SJSA1 (cell line): Measurements from ENCODE around the gene RAD9B. TPM values are rescaled to one million over a fixed set of nuclear protein-coding genes. Genes with fewer than 3 reads are reported as not detected.
"Not testable (repeated sequence)": the region's sequence is repeated elsewhere in the genome, so short reads cannot be mapped to it uniquely, and the experiment has no call there.

Source experiments
- DNase-seq, 2 experiments: peaks; one replicate each; pipeline ENCODE4 v3.0.0-alpha.2; 2015 to 2020; ENCODE audit warnings: low spot score in 2 of 2, low read depth in 1 of 2
- H3K27ac ChIP-seq: fragments of 250-450 bp; sonication (Bioruptor Pico); 2 replicates; pipeline ENCODE4 v1.5.1; 2020; ENCODE audit warnings: mild to moderate bottlenecking, moderate library complexity
- H3K27me3 ChIP-seq: fragments of 250-450 bp; sonication (Bioruptor Pico); replicated peaks from 2 replicates; pipeline ENCODE4 v1.5.1; 2020; ENCODE audit warnings: mild to moderate bottlenecking, moderate library complexity
- H3K36me3 ChIP-seq: fragments of 250-450 bp; sonication (Bioruptor Pico); 2 replicates; pipeline ENCODE4 v1.5.1; 2020; ENCODE audit warnings: mild to moderate bottlenecking
- H3K4me1 ChIP-seq: fragments of 250-450 bp; sonication (Bioruptor Pico); replicated peaks from 2 replicates; pipeline ENCODE4 v1.6.1; 2021; ENCODE audit warnings: mild to moderate bottlenecking
- H3K4me3 ChIP-seq: fragments of 250-450 bp; sonication (Bioruptor Pico); 2 replicates; pipeline ENCODE4 v1.5.1; 2020; ENCODE audit warnings: mild to moderate bottlenecking
- H3K9me3 ChIP-seq: fragments of 250-450 bp; sonication (Bioruptor Pico); replicated peaks from 2 replicates; pipeline ENCODE4 v1.5.1; 2020; ENCODE audit warnings: mild to moderate bottlenecking
- total RNA-seq: library from RNA; depleted of rRNA; stranded (reverse); fragments of >200 nt; shearing (Covaris generic); gene quantifications from 2 replicates; pipeline ENCODE4 v1.2.3, GENCODE V29; 2014

RAD9B gene
- total RNA-seq, 1 experiment from 2014 or later = 1.2 TPM

GRCh38 chr12:110503432-110503831 is 1.3 kb downstream of the RAD9B start:
- Histone ChIP-seq H3K36me3 (peaks cover 17% of the 10 kb centered on the region), H3K9me3 (no peaks in the 10 kb centered on the region), H3K4me1 (peaks cover 18% of the 10 kb centered on the region), H3K27ac (no peak overlapping the region), H3K4me3 (no peak overlapping the region), H3K27me3 (no peaks in the 10 kb centered on the region)
- no peak for DNase-seq

- Histone ChIP-seq H3K9me3 (no peaks in the 10 kb centered on the region), H3K27ac (no peak overlapping the region), H3K4me1 (peaks cover 11% of the 10 kb centered on the region), H3K4me3 (no peak overlapping the region), H3K36me3 (peaks cover 5% of the 10 kb centered on the region), H3K27me3 (no peaks in the 10 kb centered on the region)
- DNase-seq = no peak
These were observed 3.2 kb downstream of the RAD9B start for GRCh38 chr12:110505332-110505731.

GRCh38 chr12:110508071-110508586 is 6.0 kb downstream of the RAD9B start:
- H3K4me1 ChIP-seq = no peaks in the 10 kb centered on the region
- H3K4me3 ChIP-seq = no peak overlapping the region
- H3K9me3 ChIP-seq = 0 out of 2 replicates have a peak, but pooled peaks cover 2% of the 10 kb centered on the region
- no peaks in the 10 kb centered on the region for H3K27me3 ChIP-seq
- no peaks in the 10 kb centered on the region for H3K36me3 ChIP-seq
- no peak overlapping the region for H3K27ac ChIP-seq
- DNase-seq = no peak

GRCh38 chr12:110513842-110514241 is 11.7 kb downstream of the RAD9B start:
- Histone ChIP-seq H3K4me1 (no peaks in the 10 kb centered on the region), H3K27me3 (no peaks in the 10 kb centered on the region; the same call in 1 of the 2 replicates), H3K36me3 (no peaks in the 10 kb centered on the region), H3K4me3 (no peak overlapping the region), H3K9me3 (0 out of 2 replicates have a peak, but pooled peaks cover 2% of the 10 kb centered on the region), H3K27ac (no peak overlapping the region)
- no peak for DNase-seq

DNA sequence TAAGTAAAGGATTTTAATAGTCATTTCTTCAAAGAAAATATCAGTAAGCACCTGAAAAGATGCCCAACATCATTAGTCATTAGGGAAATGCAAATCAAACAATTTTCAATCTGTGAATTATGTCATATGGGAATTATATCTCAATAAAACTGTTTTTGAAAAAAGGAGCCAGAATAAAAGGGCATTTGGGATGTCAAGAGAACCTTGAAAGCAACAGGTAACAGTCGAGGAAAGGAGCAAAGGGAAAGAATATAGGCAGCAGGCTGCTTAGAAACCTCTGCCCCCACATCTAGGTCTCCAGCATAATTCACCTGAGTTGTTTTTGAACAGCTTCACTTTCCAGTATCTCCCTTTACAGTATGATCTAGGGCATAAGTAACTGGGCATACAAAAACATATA is 12.2 kb downstream of the RAD9B start:
- H3K27me3 ChIP-seq = no peaks in the 10 kb centered on the region; the same call in 1 of the 2 replicates
- H3K9me3 ChIP-seq = 0 out of 2 replicates have a peak, but pooled peaks cover 2% of the 10 kb centered on the region
- no peak overlapping the region for H3K4me3 ChIP-seq
- H3K4me1 ChIP-seq = no peaks in the 10 kb centered on the region
- no peaks in the 10 kb centered on the region for H3K36me3 ChIP-seq
- no peak overlapping the region for H3K27ac ChIP-seq
- DNase-seq = no peak

- H3K9me3 ChIP-seq = no peaks in the 10 kb centered on the region
- no peaks in the 10 kb centered on the region; the same call in 1 of the 2 replicates for H3K27me3 ChIP-seq
- no peak overlapping the region for H3K27ac ChIP-seq
- no peaks in the 10 kb centered on the region for H3K4me1 ChIP-seq
- DNase-seq = no peak
- no peak overlapping the region for H3K4me3 ChIP-seq
- no peaks in the 10 kb centered on the region for H3K36me3 ChIP-seq
These were observed 14.9 kb downstream of the RAD9B start for GRCh38 chr12:110516995-110517394.

DNA sequence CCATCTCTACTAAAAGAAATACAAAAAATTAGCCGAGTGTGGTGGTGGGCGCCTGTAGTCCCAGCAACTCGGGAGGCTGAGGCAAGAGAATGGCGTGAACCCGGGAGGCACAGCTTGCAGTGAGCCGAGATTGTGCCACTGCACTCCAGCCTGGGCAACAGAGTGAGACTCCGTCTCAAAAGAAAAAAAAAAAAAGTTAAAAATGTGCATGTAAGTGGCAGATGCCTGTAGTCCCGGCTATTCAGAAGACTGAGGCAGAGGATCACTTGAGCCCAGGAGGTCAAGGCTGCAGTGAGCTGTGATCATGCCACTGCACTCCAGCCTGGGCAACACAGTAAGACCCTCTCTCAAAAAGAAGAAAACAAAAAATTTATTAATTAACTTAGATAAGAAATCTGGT is 15.9 kb downstream of the RAD9B start:
- H3K36me3 ChIP-seq, H3K4me3 ChIP-seq, H3K4me1 ChIP-seq, H3K27ac ChIP-seq, H3K27me3 ChIP-seq, DNase-seq, H3K9me3 ChIP-seq: not testable (repeated sequence)

- H3K4me3 ChIP-seq, H3K27me3 ChIP-seq, H3K27ac ChIP-seq, H3K9me3 ChIP-seq, DNase-seq, H3K36me3 ChIP-seq, H3K4me1 ChIP-seq: not testable (repeated sequence)
These were observed 19.0 kb downstream of the RAD9B start for GRCh38 chr12:110520876-110521712.

GRCh38 chr12:110528277-110528839 is 26.2 kb downstream of the RAD9B start:
- Histone ChIP-seq H3K36me3 (peaks cover 5% of the 10 kb centered on the region; the same call in 1 of the 2 replicates), H3K9me3 (no peaks in the 10 kb centered on the region), H3K4me3 (no peak overlapping the region), H3K27ac (no peak overlapping the region), H3K4me1 (peaks cover 20% of the 10 kb centered on the region), H3K27me3 (no peaks in the 10 kb centered on the region)
- DNase-seq = no peak

DNA sequence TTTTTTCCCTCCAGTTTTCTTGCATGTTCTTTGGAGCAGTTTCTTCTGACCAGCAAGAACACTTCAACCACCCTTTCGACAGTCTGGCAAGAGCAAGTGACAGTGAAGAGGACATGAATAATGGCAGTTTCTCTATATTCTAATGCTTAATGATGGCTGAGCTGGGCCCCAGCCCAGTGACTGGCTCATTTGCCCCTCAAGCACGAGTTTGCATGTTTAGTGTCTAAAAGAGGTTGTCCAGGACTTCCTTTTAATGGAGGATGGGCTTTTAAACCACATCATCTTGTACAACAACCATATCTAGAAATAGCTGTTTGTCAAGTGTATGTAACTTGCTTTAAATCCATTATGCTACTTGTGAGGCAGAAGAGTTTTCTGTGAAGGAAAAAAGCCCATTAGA is 28.4 kb downstream of the RAD9B start:
- no peak for DNase-seq
- H3K27ac ChIP-seq = no peak overlapping the region

GRCh38 chr12:110531741-110532333 is 29.7 kb downstream of the RAD9B start:
- peaks cover 34% of the 10 kb centered on the region for H3K4me1 ChIP-seq
- peaks cover 21% of the 10 kb centered on the region for H3K36me3 ChIP-seq
- no peak overlapping the region for H3K27ac ChIP-seq
- no peaks in the 10 kb centered on the region for H3K9me3 ChIP-seq
- no peaks in the 10 kb centered on the region for H3K27me3 ChIP-seq
- DNase-seq = peak in 1 of 2 experiments; percentile 67
- H3K4me3 ChIP-seq = no peak overlapping the region

More for the DNA sequence above, 28.4 kb downstream of the RAD9B start:
- Histone ChIP-seq H3K27me3 (no peaks in the 10 kb centered on the region), H3K4me1 (peaks cover 34% of the 10 kb centered on the region), H3K4me3 (no peak overlapping the region), H3K9me3 (no peaks in the 10 kb centered on the region), H3K36me3 (peaks cover 10% of the 10 kb centered on the region)

DNA sequence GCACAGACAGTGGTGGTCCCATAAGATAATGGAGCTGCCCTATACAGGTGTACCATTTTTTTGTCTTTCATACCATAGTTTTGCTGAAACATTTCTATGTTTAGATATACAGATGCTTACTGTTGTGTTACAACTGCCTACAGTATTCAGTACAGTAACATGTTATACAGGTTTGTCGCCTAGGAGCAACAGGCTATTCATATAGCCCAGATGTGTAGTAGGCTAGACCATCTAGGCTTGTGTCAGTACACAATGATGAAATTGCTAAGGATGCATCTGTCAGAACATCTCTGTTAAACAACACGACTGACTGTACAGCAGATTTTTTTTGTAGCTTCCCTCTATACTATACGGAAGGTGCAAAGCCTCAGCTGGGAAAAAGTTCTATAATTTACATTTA is 30.5 kb downstream of the RAD9B start:
- H3K27ac ChIP-seq = no peak overlapping the region
- no peak overlapping the region for H3K4me3 ChIP-seq
- no peaks in the 10 kb centered on the region for H3K27me3 ChIP-seq
- peaks cover 34% of the 10 kb centered on the region for H3K4me1 ChIP-seq
- H3K36me3 ChIP-seq = peaks cover 29% of the 10 kb centered on the region
- no peaks in the 10 kb centered on the region for H3K9me3 ChIP-seq
- DNase-seq = no peak

- H3K4me3 ChIP-seq = no peak overlapping the region
- peaks cover 39% of the 10 kb centered on the region for H3K36me3 ChIP-seq
- peak in 1 of 2 experiments; percentile 80 for DNase-seq
- H3K27ac ChIP-seq = peak overlapping the region; percentile 44
- H3K4me1 ChIP-seq = peaks cover 34% of the 10 kb centered on the region
- H3K9me3 ChIP-seq = no peaks in the 10 kb centered on the region
- no peaks in the 10 kb centered on the region for H3K27me3 ChIP-seq
These were observed 31.5 kb downstream of the RAD9B start for GRCh38 chr12:110533607-110534006.

DNA sequence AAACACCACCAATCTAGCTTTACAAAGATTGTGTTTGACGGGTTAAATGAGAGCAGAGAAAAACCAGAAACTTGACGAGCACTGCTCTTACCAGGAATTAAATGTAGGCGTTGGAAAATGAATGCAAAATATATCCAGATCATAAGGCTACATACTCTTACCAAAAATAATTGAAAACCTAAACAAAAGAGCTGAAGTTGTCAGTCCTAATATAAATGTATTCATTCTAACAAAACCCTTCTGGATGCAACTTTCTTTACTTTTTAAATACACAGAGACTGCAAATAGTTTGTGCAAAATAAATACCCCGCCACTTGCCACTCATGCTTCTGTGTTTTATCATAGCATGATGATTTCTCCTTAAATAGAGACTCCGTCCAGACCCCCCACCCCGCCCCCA is 32.7 kb downstream of the RAD9B start:
- Histone ChIP-seq H3K27me3 (no peaks in the 10 kb centered on the region), H3K4me3 (no peak overlapping the region), H3K27ac (no peak overlapping the region), H3K4me1 (peaks cover 37% of the 10 kb centered on the region), H3K9me3 (no peaks in the 10 kb centered on the region), H3K36me3 (peaks cover 46% of the 10 kb centered on the region)
- DNase-seq = no peak
